NCI-H2171 (cell line): ENCODE data around the gene THEMIS.

Experiments
- DNase-seq: peaks from one replicate; lab custom pipeline; 2025; lab: John Stamatoyannopoulos, UW

The THEMIS gene

GRCh38 chr6:127794405-127794804 lies 106.5 kb downstream of the THEMIS start:
- no peak for DNase-seq

GRCh38 chr6:127793396-127793795 lies 107.5 kb downstream of the THEMIS start:
- no peak for DNase-seq

- no peak for DNase-seq
Observed at GRCh38 chr6:127792616-127793015, 108.2 kb downstream of the THEMIS start.

- DNase-seq: no peak
Observed at GRCh38 chr6:127791779-127792528, 108.9 kb downstream of the THEMIS start.

GRCh38 chr6:127790571-127790970 lies 110.3 kb downstream of the THEMIS start:
- DNase-seq: no peak

GRCh38 chr6:127786109-127786508 lies 114.7 kb downstream of the THEMIS start:
- no peak for DNase-seq

GRCh38 chr6:127784468-127784867 lies 116.4 kb downstream of the THEMIS start:
- DNase-seq: no peak

- peak; percentile 51 for DNase-seq
Observed at GRCh38 chr6:127781636-127782272, 119.1 kb downstream of the THEMIS start.

- no peak for DNase-seq
Observed at GRCh38 chr6:127776320-127776719, 124.5 kb downstream of the THEMIS start.

GRCh38 chr6:127775371-127775770 lies 125.5 kb downstream of the THEMIS start:
- no peak for DNase-seq

- DNase-seq: no peak
Observed at GRCh38 chr6:127768745-127769144, 132.1 kb downstream of the THEMIS start.

- no peak for DNase-seq
Observed at GRCh38 chr6:127768223-127768622, 132.6 kb downstream of the THEMIS start.

GRCh38 chr6:127765949-127766348 lies 134.9 kb downstream of the THEMIS start:
- no peak for DNase-seq

- no peak for DNase-seq
Observed at GRCh38 chr6:127762284-127762683, 138.6 kb downstream of the THEMIS start.

GRCh38 chr6:127761084-127761483 lies 139.8 kb downstream of the THEMIS start:
- no peak for DNase-seq

GRCh38 chr6:127749095-127749494 lies 151.8 kb downstream of the THEMIS start:
- DNase-seq: no peak

GRCh38 chr6:127748290-127748689 lies 152.6 kb downstream of the THEMIS start:
- no peak for DNase-seq

GRCh38 chr6:127738423-127738822 lies 162.4 kb downstream of the THEMIS start:
- no peak for DNase-seq

- no peak for DNase-seq
Observed at GRCh38 chr6:127737768-127738167, 163.1 kb downstream of the THEMIS start.

- DNase-seq: peak; percentile 58
Observed at GRCh38 chr6:127737009-127737486, 163.8 kb downstream of the THEMIS start.

GRCh38 chr6:127732927-127733326 lies 167.9 kb downstream of the THEMIS start:
- DNase-seq: no peak

- no peak for DNase-seq
Observed at GRCh38 chr6:127727260-127727953, 173.5 kb downstream of the THEMIS start.

- no peak for DNase-seq
Observed at GRCh38 chr6:127725821-127726220, 175.0 kb downstream of the THEMIS start.
